GM21526 (cell line): ENCODE data around the gene NEDD4L.
"Not testable (repeated sequence)": the region's sequence is repeated elsewhere in the genome, so short reads cannot be mapped to it uniquely, and the experiment has no call there.

Source experiments
- ATAC-seq: cut with Tn5 transposase; IDR thresholded peaks from one replicate; pipeline ENCODE4 v1.9.1; 2021; ENCODE audit warnings: moderate library complexity; ENCODE audit not compliant: unreplicated experiment, low FRiP score

The NEDD4L gene

DNA sequence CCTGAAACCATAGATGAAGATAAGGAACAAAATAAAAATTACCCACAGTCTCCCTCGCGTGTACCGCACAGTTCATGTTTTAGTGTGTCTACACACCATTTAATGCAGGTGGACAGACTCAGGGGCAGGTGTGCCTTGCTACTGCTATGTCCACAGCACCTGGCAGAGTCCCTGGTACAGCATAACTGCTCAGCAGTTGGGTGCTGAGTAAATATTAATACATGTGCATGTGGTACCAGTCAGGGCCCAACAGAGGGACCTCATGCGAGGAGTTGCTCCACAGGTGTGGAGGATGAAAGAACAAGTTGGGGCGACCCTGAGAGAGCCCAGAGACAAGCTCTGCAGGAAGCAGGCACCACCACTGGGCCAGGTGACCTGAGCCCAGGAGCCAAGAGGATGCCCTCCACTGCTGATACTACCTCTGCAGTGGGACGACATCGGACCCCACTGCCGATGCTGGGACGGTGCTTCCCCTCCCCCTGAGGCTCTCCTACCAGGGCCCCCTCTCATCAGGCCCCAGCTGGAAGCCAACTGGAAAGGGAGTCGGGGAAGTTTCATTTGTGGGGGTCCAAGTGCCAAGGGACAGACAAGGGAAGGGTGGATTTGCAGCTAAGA, 100.8 kb downstream of the NEDD4L start:
- no peak for ATAC-seq

DNA sequence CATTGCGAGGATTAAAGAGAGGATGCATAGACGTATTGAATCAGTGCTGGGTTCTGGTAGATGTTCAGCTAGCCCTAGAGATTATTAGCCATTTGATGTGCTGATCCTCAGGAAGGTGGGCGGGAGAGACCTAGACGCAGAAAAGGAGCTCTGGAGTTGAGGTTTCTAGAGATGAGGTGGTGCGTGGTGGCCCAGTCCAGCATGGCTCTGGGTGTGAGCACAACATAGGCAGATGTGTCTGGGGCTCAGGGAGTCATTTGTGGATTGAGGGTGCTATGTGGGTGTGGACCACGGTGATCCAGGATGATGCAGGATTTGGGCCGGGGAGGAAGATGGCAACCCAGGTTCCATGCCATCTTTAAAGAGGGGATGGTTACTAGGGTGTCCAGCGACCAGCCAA, 102.1 kb downstream of the NEDD4L start:
- ATAC-seq = no peak

DNA sequence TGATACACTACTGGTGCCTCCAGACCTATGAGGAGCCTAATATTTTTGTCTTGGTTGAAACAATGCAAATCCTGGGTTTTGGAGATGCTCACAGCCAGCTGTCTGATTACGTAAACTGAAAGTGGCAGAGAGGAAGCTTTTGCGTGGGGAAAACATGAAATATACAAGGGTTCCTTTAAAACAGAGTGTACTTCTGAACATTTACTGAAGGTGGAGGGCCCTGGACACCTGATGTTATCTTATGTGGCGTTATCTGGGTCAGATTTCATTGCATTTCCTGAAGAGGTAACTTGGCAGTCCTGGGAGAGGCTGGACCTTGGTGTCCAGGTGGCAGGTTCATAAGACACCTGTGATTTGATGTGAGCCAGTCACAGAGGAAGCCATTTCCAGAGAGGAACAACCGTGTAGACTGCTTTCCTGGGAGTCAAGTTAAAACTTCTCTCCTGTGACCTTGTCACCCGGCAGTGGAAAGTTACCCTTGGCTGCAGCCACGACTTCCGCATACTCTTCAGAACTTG, 105.0 kb downstream of the NEDD4L start:
- ATAC-seq = peak; percentile 44

DNA sequence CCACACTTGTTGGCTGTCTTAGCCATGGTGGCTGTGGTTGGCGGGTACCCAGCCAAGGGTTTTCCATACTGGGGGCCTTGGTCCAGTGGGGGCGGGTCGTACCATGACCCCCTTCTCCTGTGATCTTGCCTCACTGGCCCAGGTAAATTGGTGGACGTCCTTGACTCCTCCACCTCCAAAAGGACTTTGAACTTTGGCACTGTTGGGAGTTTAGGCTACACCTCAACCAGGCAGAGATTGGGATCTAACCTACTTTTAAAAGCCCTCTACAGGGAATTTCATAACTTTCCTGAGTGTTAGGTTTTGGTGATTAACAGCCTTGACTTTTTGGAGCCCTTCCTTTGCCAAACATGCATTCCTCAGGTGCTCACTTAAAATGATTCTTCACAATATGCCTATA, 106.7 kb downstream of the NEDD4L start:
- ATAC-seq = no peak

DNA sequence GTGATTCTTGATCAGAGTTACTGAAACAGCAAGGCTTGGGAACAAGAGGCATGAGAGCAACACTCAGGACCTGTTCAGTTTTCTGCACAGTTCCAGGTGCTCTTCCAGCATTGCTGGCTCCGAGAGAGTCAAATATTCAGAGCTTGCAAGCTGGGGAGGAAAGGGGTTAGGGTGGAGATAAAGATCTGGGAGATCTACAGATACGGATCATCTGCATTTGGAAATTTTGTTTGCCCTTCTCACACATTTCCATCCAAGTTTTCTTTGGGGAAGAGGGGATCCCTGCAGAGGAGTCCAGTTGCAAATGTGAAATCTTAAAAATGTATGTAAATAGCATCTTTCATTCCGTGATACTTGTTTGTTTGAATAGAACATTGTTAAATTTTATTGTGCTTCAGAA, 108.2 kb downstream of the NEDD4L start:
- no peak for ATAC-seq

DNA sequence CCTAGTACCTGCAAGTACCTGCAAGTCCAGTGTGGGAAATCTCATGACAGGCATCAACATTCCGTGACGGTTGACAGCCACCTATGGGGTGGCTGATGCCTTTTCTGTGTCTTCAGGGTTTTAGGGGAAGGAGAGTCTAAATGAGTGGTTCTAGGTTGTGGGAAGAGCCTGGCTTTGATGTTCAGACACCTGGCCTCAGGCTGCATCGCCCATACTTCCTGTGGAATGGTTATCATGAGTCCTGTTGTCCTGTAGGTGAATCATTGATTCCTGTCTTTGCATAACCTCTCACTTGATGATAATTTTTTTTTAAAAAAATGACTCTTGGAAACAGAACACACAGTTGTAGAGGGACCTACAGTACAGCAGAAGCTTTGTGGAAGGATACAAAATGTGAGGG, 108.9 kb downstream of the NEDD4L start:
- no peak for ATAC-seq

DNA sequence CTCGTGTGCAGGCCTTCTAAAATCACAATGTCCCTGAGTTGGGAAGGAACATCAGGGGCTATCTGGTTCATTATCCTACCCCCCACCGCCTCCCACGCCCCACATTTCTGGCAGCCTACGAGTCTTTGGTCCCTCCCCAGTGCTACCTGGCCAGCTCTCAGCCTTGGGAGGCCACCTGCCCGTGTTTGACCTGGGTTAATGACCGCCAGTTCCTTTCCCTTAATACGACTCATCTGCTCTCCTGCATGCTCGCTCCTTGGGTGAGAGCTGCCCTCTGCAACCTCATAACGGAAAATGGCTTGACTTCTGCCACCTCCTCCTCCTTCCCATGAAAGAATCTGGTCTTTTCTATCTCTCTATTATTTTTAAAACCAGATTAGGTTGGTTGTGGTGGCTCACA, 112.5 kb downstream of the NEDD4L start:
- no peak for ATAC-seq

DNA sequence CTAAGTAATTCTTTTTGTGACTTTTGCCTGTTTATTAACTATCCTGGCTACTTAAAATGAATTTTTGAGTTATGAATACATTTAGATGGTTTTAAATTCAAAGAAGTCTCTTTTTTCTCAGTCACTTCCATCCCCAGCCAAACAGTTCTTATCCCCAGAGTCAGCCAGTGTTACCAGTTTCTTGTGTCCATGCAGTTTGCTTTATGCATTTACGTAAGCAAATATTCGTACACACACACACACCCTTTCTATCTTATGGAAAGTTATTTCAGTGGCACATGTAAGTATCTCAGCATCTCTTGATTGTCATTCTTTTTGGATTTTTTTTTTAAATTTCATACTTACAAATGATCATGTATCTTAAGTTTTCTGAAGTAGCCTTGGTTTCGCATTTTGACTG, 113.2 kb downstream of the NEDD4L start:
- no peak for ATAC-seq

DNA sequence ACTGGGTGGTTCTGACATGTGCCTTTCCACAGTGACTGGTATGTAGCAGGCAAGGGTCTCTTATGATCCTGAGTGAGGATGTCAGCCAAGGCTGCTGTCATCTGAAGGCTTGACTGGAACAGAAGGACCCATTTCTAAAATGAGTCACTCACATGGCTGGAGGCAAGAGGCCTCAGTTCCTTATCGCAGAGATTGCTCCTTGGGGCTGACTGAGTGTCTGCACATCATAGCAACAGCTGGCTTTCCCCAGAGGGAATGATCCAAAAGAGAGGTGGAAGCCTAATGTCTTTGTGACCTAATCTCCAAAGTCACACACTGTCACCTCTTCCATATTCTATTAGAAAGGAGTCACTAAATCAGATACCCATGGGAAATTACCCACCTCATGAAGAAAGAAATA, 114.0 kb downstream of the NEDD4L start:
- ATAC-seq = no peak

DNA sequence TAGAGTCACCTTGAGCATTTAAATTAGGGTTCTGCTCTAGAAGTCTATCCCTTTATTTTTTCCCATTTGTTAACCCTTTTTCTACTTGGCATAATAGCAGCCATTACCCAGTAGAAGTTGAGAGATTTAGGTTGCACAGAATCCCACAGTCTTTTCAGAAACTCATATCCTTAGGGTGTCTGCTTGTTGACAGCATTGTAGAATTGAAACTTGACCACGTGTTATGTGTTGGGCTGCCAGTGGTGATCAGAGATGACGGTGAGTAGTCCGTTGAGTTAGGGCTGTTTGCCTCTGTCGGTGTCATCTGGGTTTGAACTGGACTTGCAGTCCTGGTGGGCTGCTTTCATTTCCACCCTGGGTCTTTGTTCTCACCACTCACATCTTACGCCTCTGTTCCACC, 114.4 kb downstream of the NEDD4L start:
- no peak for ATAC-seq

DNA sequence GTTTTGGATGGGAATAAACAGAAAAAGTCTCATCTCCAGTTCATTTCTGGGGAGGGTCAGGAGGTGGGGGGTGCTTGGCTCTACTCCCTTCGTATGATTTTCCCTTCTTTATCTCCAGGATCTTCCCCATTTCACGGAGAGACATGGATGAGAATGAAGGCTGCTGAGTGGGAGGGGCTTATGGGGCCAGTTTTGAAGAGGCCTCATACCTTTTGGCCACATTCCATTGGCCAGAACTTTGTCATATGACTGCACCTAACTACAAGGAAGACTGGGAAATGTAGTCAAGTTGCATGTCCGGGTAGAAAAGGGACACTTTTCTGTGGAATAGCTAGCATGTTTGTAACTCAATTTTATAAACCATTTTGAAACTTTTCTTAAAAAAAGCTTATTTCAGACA, 117.6 kb downstream of the NEDD4L start:
- no peak for ATAC-seq

DNA sequence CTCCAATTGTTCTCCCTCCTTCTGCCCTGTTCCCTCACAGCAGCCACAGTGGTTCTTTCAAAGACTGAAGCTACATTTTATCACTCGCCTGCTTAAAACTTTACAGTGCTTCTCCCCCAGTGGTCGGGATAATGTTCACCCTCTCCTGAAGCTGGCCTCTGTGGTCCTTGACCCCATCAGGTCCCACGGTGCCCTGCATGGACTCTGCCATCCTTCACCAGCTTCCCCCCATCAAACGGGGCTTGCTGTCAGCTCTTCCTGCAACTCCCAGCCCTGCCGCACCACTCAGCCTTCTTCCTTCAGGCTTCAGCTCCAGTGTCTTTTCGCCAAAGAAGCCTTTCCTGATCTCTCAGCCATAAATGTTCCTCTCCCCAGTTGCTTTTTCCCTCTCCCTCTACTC, 118.1 kb downstream of the NEDD4L start:
- no peak for ATAC-seq

DNA sequence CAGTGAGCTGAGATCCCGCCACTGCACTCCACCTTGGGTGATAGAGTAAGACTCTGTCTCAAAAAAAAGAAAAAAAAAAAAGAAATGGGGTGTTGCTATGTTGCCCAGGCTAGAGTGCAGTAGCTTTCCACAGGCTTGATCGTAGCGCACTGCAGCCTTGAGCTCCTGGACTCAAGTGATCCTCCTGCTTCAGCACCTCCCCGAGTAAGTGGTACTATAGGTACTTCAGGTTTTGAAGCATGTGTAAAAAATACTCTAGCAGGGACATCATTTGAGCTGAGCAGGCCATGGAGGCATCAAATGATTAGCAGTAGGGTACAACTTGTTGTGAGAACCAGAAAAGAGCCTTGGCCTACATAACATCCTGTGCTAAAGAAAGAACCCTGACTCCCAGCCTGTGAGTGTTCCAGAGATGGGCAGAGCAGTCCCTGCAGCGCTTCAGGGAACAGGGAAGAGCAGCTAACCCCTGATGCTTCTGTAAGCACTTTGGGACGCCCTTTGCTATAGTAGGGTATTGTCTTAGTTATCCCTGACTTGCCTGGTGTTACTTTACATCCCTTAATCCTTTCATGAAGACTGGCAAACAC, 119.1 kb downstream of the NEDD4L start:
- no peak for ATAC-seq

DNA sequence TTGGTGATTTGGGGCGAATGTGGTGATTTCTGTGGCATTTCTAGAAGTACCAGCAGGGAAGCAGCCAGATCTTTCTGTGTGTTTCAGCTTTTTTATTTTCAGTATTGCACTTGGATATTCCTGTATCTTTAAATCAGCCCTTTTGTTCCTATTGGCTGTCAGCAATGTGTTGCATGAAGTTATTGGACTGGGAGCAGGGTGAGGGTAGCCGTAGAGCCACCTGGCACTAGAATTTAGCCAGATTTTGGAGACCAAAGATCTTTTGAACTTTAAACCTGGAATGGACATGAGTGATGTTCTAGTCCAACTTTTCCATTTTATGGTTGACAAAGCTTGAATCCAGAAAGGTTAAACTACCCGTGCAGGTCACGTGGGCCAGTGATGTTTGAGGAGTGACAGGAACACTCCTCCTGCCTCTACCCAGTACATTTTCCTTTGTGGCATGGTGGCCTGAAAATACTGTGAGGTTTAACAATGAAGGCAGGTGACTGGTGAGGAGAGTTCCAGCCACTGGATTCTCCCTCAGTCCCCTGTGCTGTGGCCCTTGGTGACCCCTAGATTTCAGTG, 122.3 kb downstream of the NEDD4L start:
- ATAC-seq = no peak

DNA sequence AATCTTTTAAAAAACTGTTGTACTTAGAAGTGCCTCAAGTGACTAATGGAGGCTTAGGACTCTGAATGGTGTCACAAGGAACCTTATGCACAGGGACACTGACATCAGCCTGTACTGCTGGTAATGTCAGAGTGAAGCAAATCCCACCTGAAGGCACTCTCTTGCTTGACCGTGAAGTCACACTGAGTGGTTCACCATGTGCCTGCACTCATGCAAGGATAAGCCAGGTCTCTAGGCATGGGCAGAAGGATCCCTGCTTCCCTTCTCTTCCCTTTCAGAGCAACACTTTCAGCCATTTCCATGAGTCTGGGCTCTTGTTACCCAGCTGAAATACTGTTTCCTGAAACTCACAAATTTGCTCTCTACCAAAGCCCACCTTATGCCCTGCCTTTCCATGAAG, 123.0 kb downstream of the NEDD4L start:
- ATAC-seq = no peak

DNA sequence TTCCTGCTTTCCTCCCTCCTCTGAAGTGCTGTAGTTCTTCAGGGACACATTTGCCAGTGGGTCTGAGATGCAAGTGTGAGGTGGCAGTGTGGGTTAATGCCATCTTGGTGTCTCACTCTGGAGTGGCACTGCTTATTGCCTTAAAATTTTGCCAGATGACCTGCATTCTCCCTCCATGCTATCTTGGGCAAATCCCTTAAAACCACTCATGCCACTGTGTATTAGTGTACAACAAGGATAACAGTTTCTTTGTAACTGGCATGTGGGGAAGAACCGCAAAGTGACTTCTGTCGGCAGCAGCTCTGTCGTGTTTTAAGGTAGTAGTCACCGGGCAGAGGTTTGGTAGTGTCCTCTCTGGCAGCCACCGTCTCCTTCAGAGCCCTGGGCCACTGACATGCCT, 124.2 kb downstream of the NEDD4L start:
- ATAC-seq = no peak

DNA sequence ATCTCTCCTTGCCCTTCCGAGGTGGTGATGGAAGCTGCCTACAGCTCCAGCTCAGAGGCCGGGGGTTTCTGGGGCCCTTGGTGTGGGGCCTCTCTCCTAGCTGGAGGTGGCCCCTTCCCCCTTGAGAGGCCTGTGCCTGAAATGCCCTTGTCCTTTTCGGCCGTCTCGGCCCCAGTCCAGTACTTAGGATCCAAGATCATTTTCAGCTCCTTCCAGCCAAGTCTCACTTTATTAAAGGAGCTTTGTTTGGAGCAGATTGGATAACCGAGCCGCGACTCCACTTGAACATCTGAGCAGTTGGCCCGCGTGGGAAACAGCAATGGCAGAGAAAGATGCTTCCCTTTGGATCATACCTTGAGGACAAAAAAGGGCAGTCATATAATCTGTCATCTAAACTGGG, 125.0 kb downstream of the NEDD4L start:
- no peak for ATAC-seq

DNA sequence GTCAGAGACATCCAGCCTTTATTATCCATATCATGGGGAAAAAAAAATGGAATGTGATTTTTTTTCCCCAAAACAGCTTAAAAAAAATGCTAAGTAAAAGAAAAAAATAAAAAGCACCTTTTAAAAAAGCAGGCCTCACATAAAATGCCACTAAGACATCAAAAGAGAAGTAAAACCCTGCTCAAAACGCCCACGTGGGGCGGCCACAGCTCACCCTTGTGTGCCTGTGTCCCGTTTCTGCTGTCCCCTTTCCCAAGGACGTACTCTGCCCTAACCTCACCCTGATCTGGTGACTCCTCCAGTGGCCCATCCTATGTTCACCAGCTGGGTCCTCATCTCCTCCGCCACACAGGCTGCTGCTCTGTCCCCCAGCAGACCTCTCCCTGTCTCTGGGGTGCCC, 125.4 kb downstream of the NEDD4L start:
- ATAC-seq = no peak

DNA sequence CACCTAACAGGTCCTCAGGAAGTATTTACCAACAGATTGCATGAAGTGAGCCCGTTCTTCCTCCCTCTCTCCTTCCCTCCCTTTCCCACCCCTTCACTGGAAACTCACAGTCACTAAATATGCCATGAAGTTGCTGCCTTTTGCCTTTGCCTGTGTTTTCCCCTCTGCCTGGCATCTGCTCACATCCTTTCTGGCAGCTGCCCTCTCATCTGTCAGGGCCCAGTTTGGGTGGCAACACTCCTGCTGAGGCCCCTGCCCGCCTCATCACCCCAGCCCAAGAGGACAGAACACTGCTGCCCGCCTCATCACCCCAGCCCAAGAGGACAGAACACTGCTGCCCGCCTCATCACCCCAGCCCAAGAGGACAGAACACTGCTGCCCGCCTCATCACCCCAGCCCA, 126.0 kb downstream of the NEDD4L start:
- ATAC-seq = not testable (repeated sequence)

DNA sequence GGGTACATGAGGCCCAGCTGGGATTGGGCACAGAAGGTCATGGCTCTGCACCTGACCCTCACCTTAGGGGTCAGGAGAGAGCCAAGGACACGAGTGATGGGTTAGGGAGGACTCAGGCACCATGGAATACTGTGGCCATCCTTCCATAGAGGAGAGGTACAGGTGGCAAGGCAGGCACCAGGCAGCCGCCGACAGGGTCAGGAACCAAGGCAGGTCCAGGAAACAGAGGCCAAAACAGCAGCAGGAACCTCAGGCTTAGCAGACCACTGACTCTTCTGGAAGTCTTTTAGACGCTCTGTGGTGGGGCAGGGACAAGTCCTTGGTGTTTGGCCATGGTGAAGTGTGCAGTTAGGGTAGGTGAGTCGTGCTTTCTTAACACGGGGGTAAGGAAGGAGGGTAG, 128.0 kb downstream of the NEDD4L start:
- no peak for ATAC-seq

DNA sequence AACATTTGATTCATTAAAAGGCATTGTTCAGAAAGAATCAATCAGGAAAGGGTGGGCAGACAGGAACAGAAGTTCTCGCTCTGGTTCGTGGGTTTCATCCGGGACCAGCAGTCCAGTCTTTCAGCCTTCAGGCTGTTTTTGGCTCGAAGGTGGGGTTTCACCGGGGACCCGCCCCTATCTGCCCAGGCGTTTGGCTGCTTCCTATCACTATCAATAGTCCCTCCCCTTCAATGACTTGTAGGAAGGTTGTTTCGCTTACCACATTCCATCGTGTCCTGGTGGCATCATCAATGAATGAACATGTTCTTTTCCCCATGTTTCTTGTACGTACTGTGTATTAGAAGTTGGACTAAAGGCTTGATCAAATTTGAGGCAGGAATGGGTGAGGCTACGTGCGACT, 130.3 kb downstream of the NEDD4L start:
- no peak for ATAC-seq

DNA sequence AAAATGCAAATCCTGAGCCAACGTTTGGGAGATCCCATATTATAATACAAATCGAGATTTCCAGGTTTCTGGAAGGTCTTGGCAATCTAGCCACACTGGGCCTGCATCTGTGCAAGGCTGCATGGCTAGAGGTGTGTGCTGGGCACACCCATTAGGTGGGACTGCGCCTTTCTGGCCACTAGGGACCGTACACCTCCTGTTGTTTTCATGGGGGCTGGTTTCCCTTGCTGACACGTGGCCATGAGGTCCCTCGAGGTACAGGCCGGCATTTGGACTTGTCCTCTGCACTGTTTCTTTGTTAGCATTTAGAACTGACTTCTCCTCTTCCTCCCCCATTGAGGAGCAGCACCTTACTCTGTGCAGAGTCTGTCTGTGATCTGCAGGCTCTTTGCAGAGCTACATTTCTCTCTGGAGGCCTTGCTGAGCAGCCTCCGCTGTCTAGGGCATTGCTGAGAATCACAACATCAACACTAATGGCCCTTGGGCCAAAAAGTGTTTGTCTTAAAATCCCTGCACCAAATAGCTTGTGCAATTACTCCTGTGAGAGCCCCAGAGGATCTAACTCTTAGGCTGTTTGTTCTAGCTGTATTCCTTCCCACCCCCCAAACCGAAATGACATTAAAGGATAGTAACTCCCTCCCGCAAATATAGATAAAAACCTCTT, 131.2 kb downstream of the NEDD4L start:
- no peak for ATAC-seq
